Stimulated activated CD4-positive, alpha-beta T cell treated with anti-CD3 and anti-CD28 coated beads, Interleukin-15, amount 100 ng/mL, for 1 hour (primary cell): ENCODE data around the gene HFE.
"Not testable (repeated sequence)": the region's sequence is repeated elsewhere in the genome, so short reads cannot be mapped to it uniquely, and the experiment has no call there.

Source experiments
- DNase-seq, 2 donors: peaks; one replicate each; pipeline ENCODE4 v3.0.0-alpha.2; 2020; ENCODE audit warnings: low read depth in 1 of 2, low spot score in 1 of 2

HFE gene

DNA sequence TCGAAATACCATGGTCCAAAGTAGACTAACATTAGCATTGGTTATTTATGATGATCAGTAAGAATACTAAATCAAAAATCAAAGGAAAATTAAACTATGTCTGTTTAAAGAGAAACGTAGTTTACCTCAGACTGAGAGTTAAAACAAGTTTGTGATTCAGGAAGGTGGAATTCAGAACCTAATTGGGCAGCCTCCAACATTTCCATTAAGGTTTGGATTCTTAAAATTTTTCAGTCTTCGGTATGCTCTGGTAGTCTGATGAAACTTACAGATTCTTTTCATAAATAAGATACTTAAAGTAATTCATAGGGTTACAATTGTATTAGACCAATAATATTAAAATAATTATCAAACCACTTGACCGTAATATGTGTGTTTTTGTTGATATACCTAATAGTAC, 18.6 kb downstream of the HFE start:
- no peak for DNase-seq

GRCh38 chr6:26107935-26108334, 20.7 kb downstream of the HFE start:
- no peak for DNase-seq

DNA sequence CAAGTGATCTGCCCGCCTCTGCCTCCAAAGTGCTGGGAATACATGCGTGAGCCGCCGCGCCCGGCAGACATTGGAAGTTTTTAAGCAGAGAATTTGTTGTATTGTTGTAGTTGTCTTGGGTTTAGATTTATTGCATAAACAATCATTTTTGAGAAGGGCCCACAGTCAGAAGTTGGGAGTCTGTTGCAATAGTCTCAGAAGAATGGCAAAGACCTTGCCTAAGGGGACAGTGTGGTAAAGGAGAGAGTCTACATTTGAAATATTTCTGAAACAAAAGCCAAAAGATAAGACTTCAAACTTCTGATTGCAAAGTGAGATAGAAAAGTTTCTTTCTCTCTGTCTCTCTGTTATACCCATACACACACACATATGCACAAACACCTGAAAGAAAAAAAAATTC, 22.5 kb downstream of the HFE start:
- DNase-seq, result no peak

GRCh38 chr6:26113570-26113969, 26.3 kb downstream of the HFE start:
- no peak for DNase-seq

DNA sequence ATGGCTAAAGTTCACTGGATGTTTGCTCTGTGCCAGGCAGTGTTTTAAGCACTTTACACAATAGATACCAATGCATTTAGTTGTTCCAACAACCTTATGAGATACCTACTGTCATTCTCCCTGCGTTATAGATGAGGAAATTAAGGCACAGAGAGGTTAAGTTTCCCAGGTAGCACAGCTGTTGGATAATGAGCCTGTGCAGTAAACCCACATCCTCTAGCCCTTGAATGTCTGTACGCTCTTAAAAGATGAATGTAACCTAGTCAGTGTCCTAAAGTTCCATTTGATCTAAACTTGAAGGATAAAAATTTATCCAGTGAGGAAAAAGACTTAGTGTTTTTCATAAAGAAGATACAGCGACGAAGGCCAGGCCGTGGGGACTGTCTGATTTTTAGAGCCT, 28.0 kb downstream of the HFE start:
- DNase-seq, result no peak

- no peak for DNase-seq
These were observed 29.0 kb downstream of the HFE start for GRCh38 chr6:26116267-26116666.

DNA sequence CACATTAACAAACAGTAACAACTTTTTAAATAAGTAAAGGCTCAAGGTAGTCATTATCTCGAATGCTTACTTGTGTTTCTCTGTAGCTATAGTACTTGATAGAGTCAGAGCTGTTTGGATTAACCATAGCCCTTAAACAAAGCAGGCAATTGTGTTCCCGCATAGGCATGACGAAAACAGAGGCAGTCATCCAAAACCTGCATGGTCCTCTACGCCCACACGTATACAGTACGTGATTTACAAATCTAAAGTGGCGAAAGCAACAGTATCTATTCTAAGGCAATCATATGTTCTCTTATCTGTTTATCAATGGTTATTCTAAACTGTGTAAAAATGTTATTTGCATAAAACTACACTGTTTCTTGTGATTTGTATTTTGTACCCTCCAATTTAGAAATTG, 31.8 kb downstream of the HFE start:
- no peak for DNase-seq

GRCh38 chr6:26120115-26120514, 32.9 kb downstream of the HFE start:
- not testable (repeated sequence) for DNase-seq

GRCh38 chr6:26120807-26121140, 33.5 kb downstream of the HFE start:
- DNase-seq, result no peak

DNA sequence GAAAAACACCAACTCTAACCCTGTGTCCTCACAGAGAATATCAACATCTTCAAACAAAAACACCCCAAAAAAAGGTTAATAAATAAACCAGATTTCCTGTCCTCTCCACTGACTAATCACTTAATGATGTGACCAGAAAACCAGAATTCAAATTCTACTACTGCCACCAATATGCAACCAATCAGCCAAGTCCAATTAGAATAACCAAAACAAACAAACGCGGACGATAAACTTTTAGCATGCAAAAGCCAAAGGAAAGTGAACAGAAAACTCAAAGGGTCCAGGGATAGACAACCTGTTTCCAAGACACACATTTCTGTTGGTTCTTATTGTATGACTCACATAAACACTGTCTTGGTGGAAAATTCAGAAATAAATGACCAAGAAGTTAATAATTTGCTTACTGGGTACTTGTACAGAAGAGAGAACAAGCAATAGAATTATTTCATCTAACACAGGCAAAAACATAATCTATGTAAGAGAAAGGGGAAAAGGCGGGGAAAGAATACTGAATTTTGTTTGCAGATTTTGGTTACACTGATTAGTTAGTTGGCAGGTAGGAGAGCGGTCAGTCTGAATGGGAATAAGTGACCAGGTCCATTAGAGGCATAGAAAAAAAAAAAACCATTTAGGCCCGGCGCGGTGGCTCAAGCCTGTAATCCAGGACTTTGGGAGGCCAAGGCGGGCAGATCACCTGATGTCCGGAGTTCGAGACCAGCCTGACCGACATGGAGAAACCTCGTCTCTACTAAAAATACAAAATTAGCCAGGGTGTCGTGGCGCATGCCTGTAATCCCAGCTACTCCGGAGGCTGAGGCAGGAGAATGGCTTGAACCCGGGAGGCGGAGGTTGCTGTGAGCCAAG, 34.1 kb downstream of the HFE start:
- no peak for DNase-seq

GRCh38 chr6:26122005-26122388, 34.8 kb downstream of the HFE start:
- DNase-seq, result no peak

- DNase-seq, result no peak
These were observed 35.2 kb downstream of the HFE start for GRCh38 chr6:26122402-26122792.

- peak; percentile 63 to 80 for DNase-seq
These were observed 35.8 kb downstream of the HFE start for GRCh38 chr6:26122793-26123674.

DNA sequence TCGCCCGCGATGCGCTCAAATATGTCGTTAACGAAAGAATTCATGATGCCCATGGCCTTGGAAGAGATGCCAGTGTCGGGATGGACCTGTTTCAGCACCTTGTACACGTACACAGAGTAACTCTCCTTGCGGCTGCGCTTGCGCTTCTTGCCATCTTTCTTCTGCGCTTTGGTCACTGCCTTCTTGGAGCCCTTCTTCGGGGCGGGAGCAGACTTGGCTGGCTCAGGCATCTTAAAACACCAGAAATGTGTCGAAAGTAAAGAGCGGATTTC, 36.4 kb downstream of the HFE start:
- peak; percentile 40 to 49 for DNase-seq

GRCh38 chr6:26123947-26124780, 36.9 kb downstream of the HFE start:
- peak; percentile 39 to 44 for DNase-seq

- DNase-seq, result no peak
These were observed 37.8 kb downstream of the HFE start for GRCh38 chr6:26124781-26125685.

GRCh38 chr6:26126394-26127235, 39.4 kb downstream of the HFE start:
- DNase-seq, result no peak

- DNase-seq, result no peak
These were observed 41.0 kb downstream of the HFE start for GRCh38 chr6:26128013-26128771.

GRCh38 chr6:26129656-26130055, 42.4 kb downstream of the HFE start:
- no peak for DNase-seq
